Measurements from ENCODE around the gene CAP2.

CAP2 gene, protein sequence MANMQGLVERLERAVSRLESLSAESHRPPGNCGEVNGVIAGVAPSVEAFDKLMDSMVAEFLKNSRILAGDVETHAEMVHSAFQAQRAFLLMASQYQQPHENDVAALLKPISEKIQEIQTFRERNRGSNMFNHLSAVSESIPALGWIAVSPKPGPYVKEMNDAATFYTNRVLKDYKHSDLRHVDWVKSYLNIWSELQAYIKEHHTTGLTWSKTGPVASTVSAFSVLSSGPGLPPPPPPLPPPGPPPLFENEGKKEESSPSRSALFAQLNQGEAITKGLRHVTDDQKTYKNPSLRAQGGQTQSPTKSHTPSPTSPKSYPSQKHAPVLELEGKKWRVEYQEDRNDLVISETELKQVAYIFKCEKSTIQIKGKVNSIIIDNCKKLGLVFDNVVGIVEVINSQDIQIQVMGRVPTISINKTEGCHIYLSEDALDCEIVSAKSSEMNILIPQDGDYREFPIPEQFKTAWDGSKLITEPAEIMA

DNA sequence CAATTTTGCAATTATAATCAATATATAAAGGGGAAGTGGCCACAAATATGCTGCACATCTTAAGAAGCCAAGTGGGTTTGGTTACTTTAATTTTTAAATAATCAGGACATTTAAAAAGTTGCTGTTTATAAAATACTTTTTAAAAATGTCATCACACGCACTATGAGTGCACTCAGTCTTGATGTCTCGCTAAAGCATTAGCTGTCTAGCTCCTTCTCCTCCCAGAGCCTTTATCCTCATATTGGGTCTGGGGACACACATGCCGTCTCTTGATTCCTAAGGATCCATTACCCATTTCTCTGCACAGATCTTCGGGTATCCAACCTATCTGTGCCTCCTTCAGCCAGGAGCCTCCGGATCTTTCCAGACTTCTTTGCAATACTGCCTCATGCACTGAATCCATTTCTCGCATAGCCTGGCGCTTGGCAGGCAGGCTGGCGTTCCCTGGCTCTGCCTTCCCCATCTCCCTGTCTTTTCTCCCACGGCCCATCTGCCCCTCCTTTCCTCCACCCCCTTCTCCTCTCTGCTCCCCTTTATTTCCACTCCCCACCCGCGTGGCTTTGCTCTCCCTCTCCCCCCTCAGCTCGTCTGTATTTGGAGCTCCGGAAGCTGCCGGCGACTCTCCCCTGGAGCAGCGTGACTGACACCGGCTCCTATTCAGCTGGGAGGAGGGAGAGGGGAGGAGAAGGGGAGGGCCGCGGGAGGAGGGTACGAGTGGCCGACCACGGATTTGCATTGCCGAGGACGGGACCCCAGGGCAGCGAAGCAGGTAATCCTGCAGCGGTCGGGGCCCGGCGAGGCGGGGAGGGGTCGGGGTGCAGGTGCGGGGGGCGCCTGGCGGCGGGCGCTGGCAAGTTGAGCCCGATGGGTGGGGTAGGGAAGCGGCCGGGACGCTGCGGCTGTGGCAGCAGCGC lies at the start of gene CAP2:
TSS of gene CAP2 (plus strand) at position 618 of the 914 bp plus-strand sequence. CDS start 27,961 bp downstream, outside the sequence.
- peak; percentile 69 for DNase-seq

DNA sequence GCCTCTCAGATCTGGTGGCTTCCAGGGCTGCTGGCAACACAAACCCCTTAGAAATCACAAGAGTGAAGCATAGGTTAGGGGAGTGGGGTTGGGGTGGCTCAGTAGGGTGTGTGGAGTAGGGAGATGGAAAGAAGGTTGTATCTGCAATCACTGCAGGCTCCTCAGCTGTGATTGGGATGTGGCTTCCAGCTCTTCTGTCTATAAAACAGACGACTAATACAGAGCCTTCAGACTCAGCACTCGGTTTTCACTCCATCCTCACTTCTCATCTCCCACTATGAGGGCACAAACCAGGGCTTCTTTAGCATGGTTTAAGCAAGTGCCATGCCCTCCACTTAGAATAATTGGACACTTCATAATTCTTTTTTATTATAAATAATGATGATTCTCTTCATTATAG lies 46.4 kb upstream of the CAP2 start:
- DNase-seq = no peak

- no peak for DNase-seq
Measured at GRCh38 chr6:17349427-17349826, 44.0 kb upstream of the CAP2 start.

DNA sequence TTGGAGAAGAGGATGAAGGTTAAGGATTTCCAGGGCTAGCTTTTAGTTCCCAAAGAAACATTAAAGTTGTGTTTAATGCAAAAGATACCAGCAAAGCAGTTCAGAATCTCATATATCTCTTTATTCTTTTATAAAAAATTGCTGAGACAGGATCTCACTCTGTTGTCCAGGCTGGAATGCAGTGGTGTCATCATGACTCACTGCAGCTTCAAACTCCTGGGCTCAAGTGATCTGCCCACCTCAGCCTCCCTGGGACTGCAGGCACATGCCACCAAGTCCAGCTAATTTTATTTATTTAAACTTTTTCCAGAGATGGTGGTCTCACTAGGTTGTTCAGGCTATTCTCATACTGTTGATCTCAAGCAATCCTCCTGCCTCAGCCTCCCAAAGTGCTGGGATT lies 41.1 kb upstream of the CAP2 start:
- no peak for DNase-seq

DNA sequence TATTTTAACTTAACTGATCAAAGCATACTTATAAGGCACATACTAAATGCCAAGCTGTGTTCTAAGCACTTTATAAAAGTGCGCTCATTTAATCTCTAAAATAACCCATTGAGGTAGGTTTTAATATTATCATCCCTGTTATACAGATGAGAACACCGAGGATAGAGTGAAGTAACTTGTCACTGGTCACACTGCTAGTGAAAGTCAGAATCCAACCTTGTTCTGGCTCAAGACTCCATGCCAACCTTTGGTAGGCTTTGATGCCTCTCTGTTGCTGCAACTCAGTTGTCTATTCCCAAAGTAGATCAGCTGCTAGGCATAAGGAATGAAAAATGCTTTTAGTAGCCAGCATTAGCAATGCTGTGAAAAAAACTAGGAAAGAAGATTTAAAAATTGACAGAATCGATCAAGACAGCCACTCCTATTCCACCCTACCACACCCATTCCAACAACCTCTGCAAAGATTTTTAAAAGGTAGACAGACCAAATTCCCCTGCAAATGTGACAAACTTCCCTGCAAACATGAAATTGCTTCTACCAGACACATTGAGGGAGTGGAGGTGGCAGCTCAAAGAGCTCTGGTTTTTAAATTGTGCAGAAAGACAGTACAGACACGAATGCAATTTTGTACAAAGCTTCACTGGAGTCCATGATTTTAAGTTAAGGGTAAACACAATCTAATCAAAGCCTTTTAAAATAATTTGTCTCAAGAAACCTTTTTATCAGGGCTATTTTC lies 39.8 kb upstream of the CAP2 start:
- DNase-seq = no peak

GRCh38 chr6:17354700-17355403 lies 38.5 kb upstream of the CAP2 start:
- peak; percentile 6 for DNase-seq

DNA sequence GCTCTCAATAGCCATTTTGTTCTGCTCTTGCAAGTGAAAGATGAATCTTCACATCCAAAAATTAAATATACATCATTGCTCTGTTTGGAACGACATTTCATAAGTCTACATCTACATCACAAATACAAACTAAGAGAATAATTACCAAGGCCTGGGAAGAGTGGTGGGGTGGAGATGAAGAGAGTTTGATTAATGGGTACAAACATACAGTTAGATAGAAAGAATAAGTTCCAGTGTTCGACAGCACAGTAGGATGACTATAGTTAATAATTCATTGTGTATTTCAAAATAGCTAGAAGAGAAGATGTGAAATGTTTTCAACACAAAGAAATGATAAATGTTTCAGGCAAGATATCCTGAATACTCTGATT lies 38.0 kb upstream of the CAP2 start:
- no peak for DNase-seq

- no peak for DNase-seq
Measured at GRCh38 chr6:17358515-17358914, 34.9 kb upstream of the CAP2 start.

- no peak for DNase-seq
Measured at GRCh38 chr6:17360564-17360963, 32.8 kb upstream of the CAP2 start.

- DNase-seq = no peak
Measured at GRCh38 chr6:17361013-17361412, 32.4 kb upstream of the CAP2 start.

- no peak for DNase-seq
Measured at GRCh38 chr6:17365961-17366360, 27.4 kb upstream of the CAP2 start.

DNA sequence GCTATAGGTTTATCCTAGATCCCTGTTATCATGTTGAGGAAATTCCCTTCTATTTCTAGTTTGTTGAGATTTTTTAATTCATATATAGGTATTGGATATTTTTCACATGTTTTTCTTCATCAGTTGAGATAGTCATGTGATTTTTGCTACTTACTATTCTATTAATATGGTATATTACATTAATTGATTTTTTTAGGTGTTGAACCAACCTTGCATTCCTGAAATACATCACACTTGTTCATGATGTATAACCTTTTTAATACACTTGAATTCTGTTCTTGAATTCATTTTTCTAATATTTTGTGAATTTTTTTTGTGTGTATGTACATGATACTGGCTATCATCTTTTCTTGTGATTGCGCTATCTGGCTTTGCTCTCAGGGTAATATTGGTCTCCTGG lies 25.5 kb upstream of the CAP2 start:
- peak; percentile 8 for DNase-seq

DNA sequence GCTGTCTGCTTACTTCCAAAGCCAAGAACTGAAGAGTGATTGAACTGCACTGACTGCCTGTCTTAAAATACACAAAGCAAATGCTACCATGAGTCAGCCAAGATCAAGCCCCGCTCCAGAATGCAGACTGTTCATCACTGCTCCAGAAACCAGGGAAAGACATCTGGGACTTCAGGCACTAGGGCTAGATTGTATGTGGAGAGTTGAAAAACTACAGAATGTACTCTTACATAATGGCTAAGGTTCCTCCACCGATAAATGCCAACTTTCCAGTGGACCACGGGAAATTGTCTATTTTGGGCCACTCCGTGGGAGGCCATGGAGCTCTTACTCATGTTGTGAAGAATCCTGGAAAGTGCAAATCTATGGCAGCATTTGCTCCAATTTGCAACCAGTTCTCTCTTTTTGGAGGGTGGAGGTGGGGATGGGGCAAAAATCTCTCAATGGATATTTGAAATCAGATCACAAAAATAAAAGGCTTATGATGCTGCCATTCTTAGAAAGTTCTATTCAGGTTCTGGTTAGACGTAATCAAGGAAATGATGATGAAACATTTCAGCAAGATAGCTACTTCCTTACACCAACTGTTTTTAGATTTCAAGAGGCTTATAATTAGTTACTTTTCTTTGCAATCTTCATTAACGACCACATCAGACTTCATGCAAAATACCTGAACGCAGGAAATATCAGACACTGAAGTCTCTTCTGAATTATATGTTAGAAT lies 11.8 kb upstream of the CAP2 start:
- DNase-seq = no peak

- DNase-seq = no peak
Measured at GRCh38 chr6:17385660-17386059, 7.7 kb upstream of the CAP2 start.

DNA sequence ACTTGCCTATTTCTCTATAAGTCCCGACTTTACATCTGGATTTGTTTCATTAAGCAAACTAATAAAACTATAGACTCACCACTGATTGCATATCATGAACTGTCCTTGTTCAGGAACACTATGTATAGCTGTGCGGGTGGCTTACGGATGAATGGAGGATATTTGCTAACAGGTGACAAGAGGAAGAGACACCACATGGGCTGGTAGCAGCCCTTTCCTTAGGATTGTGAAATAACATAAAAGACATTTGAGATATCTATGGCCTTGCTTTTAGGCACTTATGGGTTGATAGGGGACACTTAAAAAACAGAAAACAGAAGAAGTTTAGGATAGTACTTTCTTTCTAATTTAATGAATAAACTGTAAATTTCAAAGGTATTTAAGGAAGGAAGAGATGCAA lies 5.0 kb upstream of the CAP2 start:
- DNase-seq = no peak

GRCh38 chr6:17389274-17389847 lies 4.0 kb upstream of the CAP2 start:
- DNase-seq = no peak

DNA sequence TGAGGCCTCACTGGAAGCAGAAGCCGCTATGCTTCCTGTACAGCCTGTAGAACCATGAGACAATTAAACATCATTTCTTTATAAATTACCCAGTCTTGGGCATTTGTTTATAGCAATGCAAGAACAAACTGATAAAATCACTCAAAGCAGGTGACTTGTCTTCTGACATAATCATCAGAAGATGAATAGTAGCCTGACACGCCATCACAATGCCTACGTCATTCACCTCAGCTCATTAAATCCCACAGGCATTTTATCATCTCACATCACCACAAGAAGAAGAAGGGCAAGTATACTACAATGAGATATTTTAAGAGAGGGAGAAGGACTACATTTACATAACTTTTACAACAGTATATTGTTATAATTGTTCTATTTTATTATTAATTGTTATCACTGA lies 3.1 kb upstream of the CAP2 start:
- DNase-seq = no peak

DNA sequence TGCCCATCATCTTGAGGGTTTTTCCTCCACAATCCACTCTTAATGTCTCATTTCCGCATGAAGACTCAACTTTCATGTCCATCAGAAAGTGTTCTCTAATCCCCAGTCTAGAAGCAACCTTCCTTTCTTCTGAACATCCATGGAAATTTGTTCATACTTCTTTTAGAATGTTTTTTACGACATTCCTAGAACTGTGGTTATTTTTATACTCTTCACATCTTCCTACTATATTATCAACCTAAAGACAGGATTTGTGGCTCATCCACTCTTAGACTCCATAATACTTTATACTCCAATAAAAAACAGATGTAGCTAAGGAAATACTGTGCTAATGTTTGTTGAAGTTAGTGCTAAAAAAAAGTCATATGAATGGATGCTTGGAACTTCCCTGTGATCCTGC lies 1.4 kb upstream of the CAP2 start:
- no peak for DNase-seq

GRCh38 chr6:17393892-17394631 lies 667 bp downstream of the CAP2 start:
- DNase-seq = peak; percentile 54

- DNase-seq = no peak
Measured at GRCh38 chr6:17395112-17395511, 1.7 kb downstream of the CAP2 start.

DNA sequence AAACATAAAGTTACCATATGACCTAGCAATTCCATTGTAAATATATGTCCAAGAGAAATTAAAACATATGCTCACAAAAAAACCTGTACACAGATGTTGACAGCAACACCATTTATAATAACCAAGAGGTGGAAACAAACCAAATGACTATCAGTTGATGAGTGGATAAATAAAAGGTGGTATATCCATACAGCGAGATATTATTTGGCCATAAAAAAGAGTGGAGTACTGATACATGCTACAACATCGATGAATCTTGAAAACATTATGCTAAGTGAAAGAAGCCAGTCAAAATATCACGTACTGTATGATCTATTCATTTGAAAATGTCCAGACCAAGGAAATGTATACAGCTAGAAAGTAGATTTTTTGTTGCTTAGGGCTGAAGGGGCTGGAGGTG lies 2.9 kb downstream of the CAP2 start:
- no peak for DNase-seq

All from DMS53 (cell line).